ENCODE results near the gene IFT52.

Gene IFT52

DNA sequence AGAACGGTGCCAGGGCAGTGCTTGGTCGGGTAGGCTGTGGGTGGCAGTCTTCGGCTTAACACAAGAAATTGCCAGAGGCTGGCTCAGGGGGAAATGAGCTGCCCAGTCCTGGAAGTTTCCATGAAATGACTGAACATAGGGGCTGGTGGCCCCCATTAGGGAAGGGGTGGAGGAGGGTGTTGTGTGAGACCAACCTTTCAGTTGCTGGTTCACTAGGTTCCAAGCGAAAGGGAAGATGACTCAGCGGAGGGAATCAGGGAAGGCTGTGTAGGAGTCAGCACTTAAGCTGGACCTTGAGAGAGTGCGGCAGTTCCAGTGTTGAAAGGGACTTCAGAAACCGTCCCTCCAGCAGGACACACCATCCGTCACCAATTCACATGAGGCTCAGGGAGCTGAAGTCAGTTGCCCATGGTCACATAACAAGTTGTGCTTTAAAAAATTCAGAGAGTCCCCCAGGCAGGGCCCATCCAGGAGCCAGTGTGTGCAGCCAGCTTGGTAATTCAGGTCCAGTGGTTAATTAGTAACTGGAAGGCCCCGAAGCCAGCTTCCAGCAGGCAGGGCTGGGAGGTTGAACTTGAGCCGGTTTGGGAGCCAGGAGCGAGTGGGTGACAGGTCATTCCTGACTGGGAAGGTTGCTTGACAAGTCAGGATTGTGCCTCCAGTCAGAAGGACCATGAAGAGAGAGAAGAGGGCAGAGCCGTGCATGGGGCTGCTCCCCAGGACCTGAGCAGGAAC is 32.2 kb upstream of the IFT52 start, which contains the start of gene SGK2:
Gene SGK2, plus strand, starts transcription at position 616 of the 735 bp plus-strand sequence. CDS start 7,469 bp downstream, outside the sequence.
- Histone ChIP-seq H3K4me3 (ENCODE audit: low read length) (no peak within 1 kb of the TSS), H3K4me1 (ENCODE audit: control insufficient read depth, insufficient read depth, low read length) (peaks cover 3% of the 10 kb centered on the region), H3K36me3 (ENCODE audit: insufficient read depth, low read length) (no peaks in the 10 kb centered on the region), H3K9ac (ENCODE audit: low read depth, low read length) (no peak within 1 kb of the TSS), H3K4me2 (ENCODE audit: low read length) (no peak within 1 kb of the TSS), H3K9me3 (replicated peaks; ENCODE audit: low read length) (no peaks in the 10 kb centered on the region), H3K27me3 (ENCODE audit: control insufficient read depth, insufficient read depth, low read length) (peaks cover 4% of the 10 kb centered on the region)

DNA sequence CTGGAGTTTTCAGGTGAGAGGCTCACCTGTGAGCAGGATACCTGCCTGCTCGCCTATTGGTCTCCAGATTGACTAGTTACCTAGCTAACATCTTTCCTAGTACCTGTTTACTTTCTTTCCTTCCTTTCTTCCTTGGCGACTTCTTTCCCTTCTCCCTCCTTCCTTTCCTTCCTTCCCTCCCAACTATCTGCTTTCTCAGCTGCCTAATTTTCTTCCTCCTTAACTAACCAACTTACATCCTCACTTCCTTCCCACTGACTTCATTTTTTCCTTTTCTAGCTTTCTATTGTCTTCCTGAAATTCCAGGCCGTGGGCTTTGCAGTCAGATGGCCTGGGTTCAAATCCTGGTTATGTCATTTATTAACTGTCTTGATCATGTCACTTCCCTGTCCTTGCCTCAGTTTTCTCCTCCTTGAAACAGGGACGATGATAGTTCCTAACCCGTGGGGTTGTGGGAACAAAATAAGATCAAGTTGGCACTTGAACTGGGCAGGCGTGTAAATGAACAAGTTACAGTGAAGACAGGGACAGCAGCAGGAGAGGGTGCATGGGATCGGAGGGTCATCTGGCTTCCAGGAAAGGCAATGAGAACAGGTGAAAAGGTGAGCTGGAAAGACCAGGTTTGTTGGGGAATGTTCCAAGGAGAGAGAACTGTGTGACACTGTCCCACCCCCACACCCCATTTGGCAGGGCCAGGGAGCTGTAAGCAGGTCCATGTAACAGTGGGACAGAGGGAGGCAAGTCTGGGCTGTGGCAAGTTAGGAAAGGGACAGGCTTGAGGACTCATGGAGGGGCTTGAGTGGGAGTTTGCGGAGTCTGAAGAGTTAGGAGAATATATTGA is 31.4 kb upstream of the IFT52 start:
- H3K36me3 ChIP-seq (ENCODE audit: insufficient read depth, low read length), result no peaks in the 10 kb centered on the region
- no peak overlapping the region for H3K4me2 ChIP-seq (ENCODE audit: low read length)
- H3K27me3 ChIP-seq (ENCODE audit: control insufficient read depth, insufficient read depth, low read length), result peaks cover 4% of the 10 kb centered on the region
- peaks cover 3% of the 10 kb centered on the region for H3K4me1 ChIP-seq (ENCODE audit: control insufficient read depth, insufficient read depth, low read length)
- H3K4me3 ChIP-seq (ENCODE audit: low read length), result no peak overlapping the region
- no peaks in the 10 kb centered on the region for H3K9me3 ChIP-seq (replicated peaks; ENCODE audit: low read length)
- no peak overlapping the region for H3K9ac ChIP-seq (ENCODE audit: low read depth, low read length)

DNA sequence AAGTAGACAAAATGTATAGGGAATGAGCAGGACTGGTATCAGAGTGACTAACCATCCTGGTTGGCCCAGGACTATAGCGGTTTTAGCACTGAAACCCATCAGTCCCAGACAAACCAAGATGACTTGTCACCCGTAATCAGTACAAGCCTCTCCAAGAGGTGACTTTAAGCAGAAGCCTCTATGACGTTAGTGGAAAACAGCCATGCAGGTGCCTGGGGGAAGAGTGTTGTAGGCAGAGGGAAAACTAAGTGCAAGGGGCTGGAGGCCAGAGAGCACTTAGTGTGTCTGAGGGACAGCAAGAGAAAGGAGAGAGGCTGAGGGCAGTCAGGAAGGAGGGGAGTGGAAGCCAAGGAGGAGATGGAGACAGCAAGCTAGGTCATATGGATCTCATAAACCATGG is 29.8 kb upstream of the IFT52 start:
- no peak overlapping the region for H3K9ac ChIP-seq (ENCODE audit: low read depth, low read length)
- no peaks in the 10 kb centered on the region for H3K9me3 ChIP-seq (replicated peaks; ENCODE audit: low read length)
- no peaks in the 10 kb centered on the region for H3K36me3 ChIP-seq (ENCODE audit: insufficient read depth, low read length)
- peaks cover 3% of the 10 kb centered on the region for H3K4me1 ChIP-seq (ENCODE audit: control insufficient read depth, insufficient read depth, low read length)
- H3K4me3 ChIP-seq (ENCODE audit: low read length), result no peak overlapping the region
- no peak overlapping the region for H3K4me2 ChIP-seq (ENCODE audit: low read length)
- peaks cover 4% of the 10 kb centered on the region for H3K27me3 ChIP-seq (ENCODE audit: control insufficient read depth, insufficient read depth, low read length)

DNA sequence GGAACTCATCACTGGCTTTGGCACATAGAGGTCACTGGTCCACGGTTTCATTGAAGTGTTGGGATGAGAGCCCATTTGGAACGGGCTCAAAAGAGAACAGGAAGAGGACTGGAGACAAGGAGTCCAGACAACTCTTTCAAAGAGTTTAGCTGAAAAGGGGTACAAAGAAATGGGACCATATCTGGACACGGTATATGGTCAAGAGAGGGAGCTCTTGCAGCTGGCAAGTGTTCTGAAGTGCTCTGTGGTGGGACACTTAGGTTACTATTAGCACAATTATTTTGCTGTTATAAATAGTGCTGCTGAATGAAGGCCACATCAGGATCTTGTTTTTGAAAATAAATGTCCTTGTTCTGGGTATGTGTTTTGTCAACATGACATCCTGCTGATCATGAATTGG is 27.3 kb upstream of the IFT52 start:
- Histone ChIP-seq H3K4me3 (ENCODE audit: low read length) (no peak overlapping the region), H3K9me3 (replicated peaks; ENCODE audit: low read length) (no peaks in the 10 kb centered on the region), H3K36me3 (ENCODE audit: insufficient read depth, low read length) (no peaks in the 10 kb centered on the region), H3K9ac (ENCODE audit: low read depth, low read length) (no peak overlapping the region), H3K27me3 (ENCODE audit: control insufficient read depth, insufficient read depth, low read length) (peaks cover 4% of the 10 kb centered on the region), H3K4me1 (ENCODE audit: control insufficient read depth, insufficient read depth, low read length) (peaks cover 3% of the 10 kb centered on the region), H3K4me2 (ENCODE audit: low read length) (no peak overlapping the region)

DNA sequence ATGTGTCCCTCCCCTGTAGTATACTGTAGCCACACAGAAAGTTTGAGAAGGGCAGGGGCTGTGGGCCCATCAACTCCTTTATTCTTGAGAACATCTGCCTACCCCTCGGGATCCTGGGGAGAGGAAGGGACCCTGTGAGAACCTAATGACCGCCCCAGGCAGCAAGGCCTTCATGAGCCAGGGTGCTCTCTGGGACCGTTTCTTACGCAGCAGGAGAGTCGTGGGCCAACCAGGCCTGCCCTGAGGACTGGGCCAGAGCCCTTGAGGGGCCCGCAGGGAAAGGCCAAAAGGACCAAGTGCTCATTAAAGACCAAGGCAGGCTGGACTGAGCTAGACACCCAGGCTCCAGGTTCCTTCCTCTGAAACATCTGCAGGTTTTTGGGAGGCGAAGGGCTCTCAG is 26.7 kb upstream of the IFT52 start:
- H3K9me3 ChIP-seq (replicated peaks; ENCODE audit: low read length), result no peaks in the 10 kb centered on the region
- H3K9ac ChIP-seq (ENCODE audit: low read depth, low read length), result no peak overlapping the region
- no peaks in the 10 kb centered on the region for H3K36me3 ChIP-seq (ENCODE audit: insufficient read depth, low read length)
- no peaks in the 10 kb centered on the region for H3K4me1 ChIP-seq (ENCODE audit: control insufficient read depth, insufficient read depth, low read length)
- peaks cover 4% of the 10 kb centered on the region for H3K27me3 ChIP-seq (ENCODE audit: control insufficient read depth, insufficient read depth, low read length)
- H3K4me3 ChIP-seq (ENCODE audit: low read length), result no peak overlapping the region
- no peak overlapping the region for H3K4me2 ChIP-seq (ENCODE audit: low read length)

DNA sequence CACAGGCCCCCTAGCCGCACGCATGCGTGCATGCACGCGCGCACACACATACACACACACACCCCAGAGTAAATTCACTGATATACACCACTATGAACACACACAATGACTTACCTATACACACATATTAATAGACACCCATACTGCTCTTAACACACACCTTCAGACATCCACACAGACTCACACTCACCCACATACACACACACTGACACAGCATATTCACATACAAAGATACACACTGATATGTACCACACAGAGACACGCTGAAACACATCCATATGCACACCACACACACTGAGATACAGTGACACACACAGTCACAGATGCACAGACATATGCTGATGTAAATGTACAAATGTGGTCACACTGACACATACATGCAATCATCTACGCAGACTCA is 26.3 kb upstream of the IFT52 start:
- H3K4me3 ChIP-seq (ENCODE audit: low read length), result no peak overlapping the region
- H3K27me3 ChIP-seq (ENCODE audit: control insufficient read depth, insufficient read depth, low read length), result peaks cover 4% of the 10 kb centered on the region
- H3K4me1 ChIP-seq (ENCODE audit: control insufficient read depth, insufficient read depth, low read length), result no peaks in the 10 kb centered on the region
- H3K4me2 ChIP-seq (ENCODE audit: low read length), result no peak overlapping the region
- H3K9ac ChIP-seq (ENCODE audit: low read depth, low read length), result no peak overlapping the region
- H3K9me3 ChIP-seq (replicated peaks; ENCODE audit: low read length), result no peaks in the 10 kb centered on the region
- no peaks in the 10 kb centered on the region for H3K36me3 ChIP-seq (ENCODE audit: insufficient read depth, low read length)

DNA sequence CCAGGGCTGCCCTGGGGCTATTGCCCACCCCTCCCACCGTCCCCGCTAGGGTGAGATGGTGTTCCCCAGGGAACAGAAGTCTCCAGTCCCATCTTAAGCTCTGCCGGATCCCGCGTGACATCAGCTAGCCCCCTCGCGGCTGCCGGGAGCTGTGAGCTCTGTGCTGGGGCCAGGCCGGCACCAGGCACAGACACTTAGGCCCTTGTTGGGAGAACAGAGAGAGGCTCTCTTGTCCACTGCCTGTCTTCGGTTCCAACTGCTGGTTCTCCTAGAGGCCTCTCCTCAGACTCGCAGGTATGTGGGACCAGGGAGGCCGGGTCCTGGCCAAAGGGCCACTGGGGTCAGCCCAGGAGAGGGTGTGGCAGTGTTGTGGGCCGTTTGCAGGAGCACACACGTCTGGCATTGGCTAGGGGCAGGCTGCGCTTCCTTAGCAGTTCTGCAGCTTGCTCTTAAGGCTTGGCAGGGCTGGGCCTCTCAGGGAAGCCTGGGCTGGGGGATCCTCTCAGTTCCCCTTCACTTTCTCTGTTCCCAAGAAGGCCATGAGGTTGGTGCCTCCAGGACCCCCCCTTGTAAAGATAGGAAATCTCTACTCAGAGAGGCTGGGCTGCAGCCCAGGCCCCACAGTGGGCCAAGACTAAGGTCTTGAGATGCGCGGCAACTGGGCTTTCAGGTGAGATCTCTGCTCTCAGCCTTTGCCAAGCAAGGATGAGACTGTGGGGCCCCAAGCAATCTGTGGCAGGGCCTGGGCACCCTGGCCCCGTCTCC is 25.6 kb upstream of the IFT52 start:
- no peaks in the 10 kb centered on the region for H3K4me1 ChIP-seq (ENCODE audit: control insufficient read depth, insufficient read depth, low read length)
- H3K4me3 ChIP-seq (ENCODE audit: low read length), result no peak overlapping the region
- H3K9ac ChIP-seq (ENCODE audit: low read depth, low read length), result no peak overlapping the region
- peaks cover 4% of the 10 kb centered on the region for H3K27me3 ChIP-seq (ENCODE audit: control insufficient read depth, insufficient read depth, low read length)
- no peak overlapping the region for H3K4me2 ChIP-seq (ENCODE audit: low read length)
- H3K36me3 ChIP-seq (ENCODE audit: insufficient read depth, low read length), result no peaks in the 10 kb centered on the region
- H3K9me3 ChIP-seq (replicated peaks; ENCODE audit: low read length), result no peaks in the 10 kb centered on the region

DNA sequence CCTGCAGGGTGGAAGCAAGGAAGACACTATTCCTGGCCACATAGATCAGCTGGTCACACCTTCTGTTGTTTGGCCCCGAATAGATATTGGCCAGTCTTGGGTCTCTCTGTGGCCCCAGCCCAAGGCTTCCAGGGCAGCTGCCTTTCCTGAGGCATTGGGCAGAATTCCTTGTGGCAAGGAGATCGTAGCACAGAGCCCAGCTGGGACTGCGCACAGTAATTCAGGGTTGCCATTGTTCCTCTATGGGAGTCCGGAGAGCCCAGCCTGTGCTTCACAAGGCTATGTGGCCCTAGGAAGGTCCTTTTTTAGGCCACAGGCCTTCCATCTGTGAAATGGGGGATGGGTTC is 25.0 kb upstream of the IFT52 start:
- H3K27me3 ChIP-seq (ENCODE audit: control insufficient read depth, insufficient read depth, low read length), result peaks cover 3% of the 10 kb centered on the region
- no peak overlapping the region for H3K4me2 ChIP-seq (ENCODE audit: low read length)
- no peak overlapping the region for H3K4me3 ChIP-seq (ENCODE audit: low read length)
- H3K36me3 ChIP-seq (ENCODE audit: insufficient read depth, low read length), result no peaks in the 10 kb centered on the region
- H3K9ac ChIP-seq (ENCODE audit: low read depth, low read length), result no peak overlapping the region
- H3K4me1 ChIP-seq (ENCODE audit: control insufficient read depth, insufficient read depth, low read length), result no peaks in the 10 kb centered on the region
- H3K9me3 ChIP-seq (replicated peaks; ENCODE audit: low read length), result no peaks in the 10 kb centered on the region

DNA sequence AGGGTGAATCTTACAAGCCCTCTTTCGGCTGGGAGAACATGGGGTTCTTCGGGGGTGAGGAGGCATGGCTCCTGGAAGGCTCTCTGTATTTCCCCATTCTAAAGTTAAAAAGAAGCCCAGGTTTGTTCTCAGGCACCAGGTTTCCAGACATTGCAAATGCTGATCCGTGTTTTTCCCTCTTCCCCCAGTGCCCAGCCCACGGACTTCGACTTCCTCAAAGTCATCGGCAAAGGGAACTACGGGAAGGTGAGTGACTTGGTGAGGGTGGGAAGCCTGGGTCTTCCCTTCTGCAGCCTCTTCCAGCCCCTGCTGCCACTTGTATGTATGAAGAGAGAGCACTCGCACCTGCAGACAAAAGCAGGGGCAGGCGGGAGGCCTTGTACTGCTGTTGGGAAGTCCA is 23.3 kb upstream of the IFT52 start:
- no peaks in the 10 kb centered on the region for H3K27me3 ChIP-seq (ENCODE audit: control insufficient read depth, insufficient read depth, low read length)

DNA sequence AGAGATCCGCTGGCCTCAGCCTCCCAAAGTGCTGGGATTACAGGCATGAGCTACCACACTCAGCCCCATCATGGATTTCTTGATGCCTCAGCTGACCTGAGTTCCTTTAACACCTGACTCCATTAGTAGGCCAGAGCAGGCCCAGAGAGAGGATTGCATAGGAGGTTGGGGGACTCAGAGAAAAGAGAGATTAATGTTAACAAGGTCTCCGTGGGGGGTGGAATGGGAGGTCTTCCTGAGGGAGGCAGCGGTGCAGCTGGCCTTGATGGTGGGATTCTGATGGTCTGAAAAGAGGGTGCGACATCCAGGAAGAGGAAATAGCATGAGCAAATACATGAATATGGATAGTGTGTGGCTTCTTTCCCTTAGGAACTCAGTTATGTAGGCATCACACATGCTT is 22.0 kb upstream of the IFT52 start:
- Histone ChIP-seq H3K4me1 (ENCODE audit: control insufficient read depth, insufficient read depth, low read length) (no peaks in the 10 kb centered on the region), H3K9me3 (replicated peaks; ENCODE audit: low read length) (no peaks in the 10 kb centered on the region), H3K9ac (ENCODE audit: low read depth, low read length) (no peak overlapping the region), H3K27me3 (ENCODE audit: control insufficient read depth, insufficient read depth, low read length) (no peaks in the 10 kb centered on the region), H3K4me2 (ENCODE audit: low read length) (no peak overlapping the region), H3K4me3 (ENCODE audit: low read length) (no peak overlapping the region), H3K36me3 (ENCODE audit: insufficient read depth, low read length) (no peaks in the 10 kb centered on the region)

More for the DNA sequence above, 23.3 kb upstream of the IFT52 start:
- no peak overlapping the region for H3K4me2 ChIP-seq (ENCODE audit: low read length)
- no peaks in the 10 kb centered on the region for H3K4me1 ChIP-seq (ENCODE audit: control insufficient read depth, insufficient read depth, low read length)
- H3K36me3 ChIP-seq (ENCODE audit: insufficient read depth, low read length), result no peaks in the 10 kb centered on the region
- no peaks in the 10 kb centered on the region for H3K9me3 ChIP-seq (replicated peaks; ENCODE audit: low read length)
- no peak overlapping the region for H3K9ac ChIP-seq (ENCODE audit: low read depth, low read length)
- H3K4me3 ChIP-seq (ENCODE audit: low read length), result no peak overlapping the region

DNA sequence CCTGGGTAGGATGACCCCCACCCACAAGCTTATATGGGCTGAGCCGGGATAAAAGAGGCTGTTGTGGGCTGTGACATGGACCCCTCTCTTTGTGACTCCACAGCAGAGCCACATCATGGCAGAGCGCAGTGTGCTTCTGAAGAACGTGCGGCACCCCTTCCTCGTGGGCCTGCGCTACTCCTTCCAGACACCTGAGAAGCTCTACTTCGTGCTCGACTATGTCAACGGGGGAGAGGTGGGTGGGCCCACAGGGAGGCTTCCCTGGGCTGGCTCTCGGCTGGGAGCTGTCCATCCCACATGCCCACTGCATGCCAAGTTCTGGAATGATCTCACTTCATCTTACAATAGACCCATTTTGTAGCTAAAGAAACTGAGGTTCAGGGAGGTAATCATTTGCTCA is 21.5 kb upstream of the IFT52 start:
- Histone ChIP-seq H3K36me3 (ENCODE audit: insufficient read depth, low read length) (no peaks in the 10 kb centered on the region), H3K4me1 (ENCODE audit: control insufficient read depth, insufficient read depth, low read length) (no peaks in the 10 kb centered on the region), H3K4me2 (ENCODE audit: low read length) (no peak overlapping the region), H3K27me3 (ENCODE audit: control insufficient read depth, insufficient read depth, low read length) (no peaks in the 10 kb centered on the region), H3K9ac (ENCODE audit: low read depth, low read length) (no peak overlapping the region), H3K4me3 (ENCODE audit: low read length) (no peak overlapping the region), H3K9me3 (replicated peaks; ENCODE audit: low read length) (no peaks in the 10 kb centered on the region)

Measured in skeletal muscle satellite cell (primary cell).